ENCODE data around the gene ZCRB1.

ZCRB1 gene

DNA sequence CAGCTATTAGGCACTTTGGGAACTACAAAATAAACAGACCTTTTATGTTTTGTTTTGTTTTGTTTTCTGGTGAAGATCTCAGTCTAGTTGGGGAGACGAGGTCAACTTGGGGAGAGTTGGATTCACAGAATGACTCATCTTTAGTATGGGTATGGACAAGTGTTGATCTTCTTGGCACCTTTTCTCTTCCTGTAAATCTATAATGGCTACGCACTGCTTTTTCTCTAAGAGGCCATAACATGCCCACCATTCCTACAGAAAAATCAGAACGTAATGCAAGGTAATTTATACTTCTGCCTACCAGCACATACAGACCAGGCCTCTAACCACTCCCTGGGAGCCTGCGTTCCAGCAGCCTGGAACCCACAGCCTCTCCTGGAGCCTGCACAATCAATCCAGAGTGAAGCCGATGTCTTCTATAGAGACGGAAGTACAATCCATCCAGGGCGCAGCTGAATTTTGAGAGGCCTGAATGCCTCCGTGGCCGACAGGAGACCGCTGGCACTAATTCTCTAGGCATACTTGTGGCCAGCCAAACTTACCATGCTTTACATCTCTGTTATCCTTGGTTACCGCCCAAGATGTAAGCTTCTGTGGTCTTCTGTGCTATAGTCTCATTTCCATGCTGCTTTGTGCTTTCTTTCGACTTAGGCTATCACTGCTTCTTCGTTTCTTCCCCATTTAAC lies 790 bp upstream of the ZCRB1 start:
- DNase-seq (ENCODE audit: low spot score) = no peak
- in situ Hi-C loops (cut with MboI; ENCODE audit: low pct_unique_long_range_greater_than_20kb, low sequenced_read_pairs, unreplicated experiment) = loop anchor here (25.0 kb wide), 1 partner anchor 189 kb away; the partner anchor contains the start of gene GXYLT1
- TF ChIP-seq, protein P1, sequence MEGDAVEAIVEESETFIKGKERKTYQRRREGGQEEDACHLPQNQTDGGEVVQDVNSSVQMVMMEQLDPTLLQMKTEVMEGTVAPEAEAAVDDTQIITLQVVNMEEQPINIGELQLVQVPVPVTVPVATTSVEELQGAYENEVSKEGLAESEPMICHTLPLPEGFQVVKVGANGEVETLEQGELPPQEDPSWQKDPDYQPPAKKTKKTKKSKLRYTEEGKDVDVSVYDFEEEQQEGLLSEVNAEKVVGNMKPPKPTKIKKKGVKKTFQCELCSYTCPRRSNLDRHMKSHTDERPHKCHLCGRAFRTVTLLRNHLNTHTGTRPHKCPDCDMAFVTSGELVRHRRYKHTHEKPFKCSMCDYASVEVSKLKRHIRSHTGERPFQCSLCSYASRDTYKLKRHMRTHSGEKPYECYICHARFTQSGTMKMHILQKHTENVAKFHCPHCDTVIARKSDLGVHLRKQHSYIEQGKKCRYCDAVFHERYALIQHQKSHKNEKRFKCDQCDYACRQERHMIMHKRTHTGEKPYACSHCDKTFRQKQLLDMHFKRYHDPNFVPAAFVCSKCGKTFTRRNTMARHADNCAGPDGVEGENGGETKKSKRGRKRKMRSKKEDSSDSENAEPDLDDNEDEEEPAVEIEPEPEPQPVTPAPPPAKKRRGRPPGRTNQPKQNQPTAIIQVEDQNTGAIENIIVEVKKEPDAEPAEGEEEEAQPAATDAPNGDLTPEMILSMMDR (IDR thresholded peaks at IDR 0.05; ENCODE audit: extremely low read depth, insufficient read depth, missing control alignments) = no peak

DNA sequence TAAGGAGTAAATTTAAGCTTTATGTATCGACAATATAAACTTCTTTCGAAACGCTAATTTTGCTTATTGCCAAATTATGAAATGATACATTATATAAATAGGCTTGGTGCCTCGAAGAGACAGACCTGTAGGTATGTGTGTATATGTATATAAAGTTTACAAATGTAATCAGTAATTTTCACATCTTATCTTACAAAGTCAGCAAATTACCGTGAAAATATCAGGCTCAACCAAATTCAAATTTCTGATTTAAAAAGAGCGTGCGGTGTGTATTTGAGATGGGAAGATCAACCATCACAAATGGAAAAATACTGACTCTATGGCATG lies 605 bp downstream of the ZCRB1 start:
- no peak for DNase-seq (ENCODE audit: low spot score)
- TF ChIP-seq, protein P1 (IDR thresholded peaks at IDR 0.05; ENCODE audit: extremely low read depth, insufficient read depth, missing control alignments) = no peak
- in situ Hi-C loops (cut with MboI; ENCODE audit: low pct_unique_long_range_greater_than_20kb, low sequenced_read_pairs, unreplicated experiment) = loop anchor here (25.0 kb wide), 1 partner anchor 188 kb away; the partner anchor contains the start of gene GXYLT1

DNA sequence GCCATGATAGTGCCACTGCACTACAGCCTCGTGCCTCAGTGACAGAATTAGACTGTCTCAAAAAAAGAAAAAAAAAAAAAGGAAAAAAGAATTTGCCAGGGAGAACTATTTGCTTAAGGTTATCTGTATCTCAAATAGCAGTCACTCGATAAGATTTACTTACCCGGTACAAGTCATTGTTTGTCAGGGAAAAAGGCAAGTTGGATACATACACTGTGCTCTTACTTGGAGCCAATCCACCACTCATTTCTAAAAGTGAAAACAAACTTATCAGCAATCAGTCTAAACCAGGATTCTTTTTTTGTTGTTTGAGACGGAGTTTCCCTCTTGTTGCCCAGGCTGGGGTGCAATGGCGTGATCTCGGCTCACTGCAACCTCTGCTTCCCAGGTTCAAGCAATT lies 2.0 kb downstream of the ZCRB1 start:
- TF ChIP-seq, protein P1 (IDR thresholded peaks at IDR 0.05; ENCODE audit: extremely low read depth, insufficient read depth, missing control alignments) = no peak

DNA sequence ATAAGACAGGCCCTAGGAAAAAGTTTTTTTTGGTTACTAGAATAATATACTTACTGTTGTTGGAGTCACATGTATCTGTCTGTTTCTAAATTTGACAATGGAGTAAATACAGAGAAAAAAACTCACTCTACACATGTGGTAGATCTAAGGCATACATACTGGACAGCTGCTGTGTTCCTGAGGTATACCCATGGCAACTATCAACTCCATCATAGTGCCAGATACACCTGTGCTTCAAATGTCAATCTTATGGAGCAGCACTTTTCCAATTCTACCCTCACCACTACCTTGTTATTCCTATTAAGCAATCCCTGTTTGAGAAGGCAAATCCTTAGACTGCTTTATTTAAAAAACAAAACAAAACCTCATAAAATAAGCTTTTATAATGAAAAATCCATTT lies 3.3 kb downstream of the ZCRB1 start:
- DNase-seq (ENCODE audit: low spot score) = no peak
- TF ChIP-seq, protein P1 (IDR thresholded peaks at IDR 0.05; ENCODE audit: extremely low read depth, insufficient read depth, missing control alignments) = no peak
- in situ Hi-C loops (cut with MboI; ENCODE audit: low pct_unique_long_range_greater_than_20kb, low sequenced_read_pairs, unreplicated experiment) = no loop called here

More for the DNA sequence above, 2.0 kb downstream of the ZCRB1 start:
- DNase-seq (ENCODE audit: low spot score) = no peak
- in situ Hi-C loops (cut with MboI; ENCODE audit: low pct_unique_long_range_greater_than_20kb, low sequenced_read_pairs, unreplicated experiment) = no loop called here

DNA sequence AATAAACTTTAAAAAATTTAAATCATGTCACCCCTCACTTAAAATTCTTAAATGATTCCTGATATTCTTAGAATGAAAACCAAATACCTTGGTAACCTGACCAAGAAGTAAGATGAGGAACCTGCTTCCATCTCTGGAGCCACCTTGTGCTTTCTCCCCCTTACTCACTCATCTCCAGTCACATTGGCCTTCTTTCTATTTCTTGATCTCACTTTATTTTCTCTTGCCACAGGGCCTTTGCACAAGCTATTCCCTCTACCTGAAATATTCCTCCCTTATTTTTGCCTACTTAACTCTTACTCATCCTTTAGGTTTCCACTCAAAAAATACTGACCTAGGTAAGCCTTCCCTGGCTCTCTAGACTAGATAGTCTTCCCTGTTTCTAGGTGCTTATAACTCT lies 5.1 kb downstream of the ZCRB1 start:
- in situ Hi-C loops (cut with MboI; ENCODE audit: low pct_unique_long_range_greater_than_20kb, low sequenced_read_pairs, unreplicated experiment) = no loop called here
- TF ChIP-seq, protein P1 (IDR thresholded peaks at IDR 0.05; ENCODE audit: extremely low read depth, insufficient read depth, missing control alignments) = no peak
- DNase-seq (ENCODE audit: low spot score) = no peak

DNA sequence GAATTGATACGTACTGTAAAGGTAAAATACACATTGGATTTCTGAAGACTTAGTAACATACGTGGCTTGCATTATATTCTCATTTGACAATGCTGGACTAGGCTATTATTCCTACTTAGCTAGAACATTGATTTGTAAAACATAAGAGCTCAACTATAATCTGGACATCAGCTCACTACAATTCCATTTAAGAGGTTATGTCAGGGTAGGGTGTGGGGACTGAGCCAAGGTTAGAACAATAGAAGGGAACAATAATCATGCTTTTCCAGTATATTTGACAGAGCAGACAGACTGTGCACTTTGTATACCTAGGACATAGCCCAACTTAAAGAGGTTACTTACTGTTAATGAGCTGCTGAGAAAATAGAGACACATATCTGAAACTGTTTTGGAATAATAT lies 10.8 kb downstream of the ZCRB1 start:
- DNase-seq (ENCODE audit: low spot score) = no peak
- TF ChIP-seq, protein P1 (IDR thresholded peaks at IDR 0.05; ENCODE audit: extremely low read depth, insufficient read depth, missing control alignments) = no peak
- in situ Hi-C loops (cut with MboI; ENCODE audit: low pct_unique_long_range_greater_than_20kb, low sequenced_read_pairs, unreplicated experiment) = no loop called here

All from GM13977 (cell line).